ENCODE measurements around the gene IFNW1.

Gene IFNW1

DNA sequence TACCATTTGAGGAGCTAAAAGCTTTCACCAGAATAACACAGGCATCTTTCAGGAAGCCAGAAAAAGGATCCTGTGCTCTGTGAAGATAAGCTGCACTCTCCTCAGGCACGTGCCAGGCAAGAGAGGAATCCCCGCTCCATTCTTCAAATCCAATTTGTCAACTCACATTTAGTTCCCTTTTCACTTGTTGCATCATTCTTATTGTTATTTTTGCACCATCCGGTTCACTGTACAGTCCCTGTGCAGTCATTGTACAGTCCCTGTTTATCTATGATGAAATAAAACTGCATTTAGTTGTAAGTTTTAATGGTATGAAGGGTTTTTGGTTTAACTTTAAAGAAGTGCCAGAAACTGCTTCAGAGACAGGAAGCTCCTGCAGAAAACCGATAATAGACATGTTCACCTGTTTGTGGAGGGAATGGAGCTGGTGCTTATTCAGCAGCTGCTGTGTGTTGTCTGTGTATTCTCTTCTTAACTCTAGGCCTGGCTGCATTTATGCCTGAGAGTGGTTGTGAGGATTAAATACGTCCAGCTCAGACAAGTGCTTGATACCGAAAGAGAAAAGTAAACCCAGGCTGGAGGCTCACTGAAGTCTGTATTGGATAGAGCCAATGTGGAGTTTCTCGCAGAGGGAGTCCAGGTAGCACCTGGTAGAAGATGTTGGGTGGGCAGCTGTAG is 22.4 kb downstream of the IFNW1 start:
- DNase-seq (ENCODE audit: extremely low read depth, insufficient read length): no peak
- TF ChIP-seq, protein P1, sequence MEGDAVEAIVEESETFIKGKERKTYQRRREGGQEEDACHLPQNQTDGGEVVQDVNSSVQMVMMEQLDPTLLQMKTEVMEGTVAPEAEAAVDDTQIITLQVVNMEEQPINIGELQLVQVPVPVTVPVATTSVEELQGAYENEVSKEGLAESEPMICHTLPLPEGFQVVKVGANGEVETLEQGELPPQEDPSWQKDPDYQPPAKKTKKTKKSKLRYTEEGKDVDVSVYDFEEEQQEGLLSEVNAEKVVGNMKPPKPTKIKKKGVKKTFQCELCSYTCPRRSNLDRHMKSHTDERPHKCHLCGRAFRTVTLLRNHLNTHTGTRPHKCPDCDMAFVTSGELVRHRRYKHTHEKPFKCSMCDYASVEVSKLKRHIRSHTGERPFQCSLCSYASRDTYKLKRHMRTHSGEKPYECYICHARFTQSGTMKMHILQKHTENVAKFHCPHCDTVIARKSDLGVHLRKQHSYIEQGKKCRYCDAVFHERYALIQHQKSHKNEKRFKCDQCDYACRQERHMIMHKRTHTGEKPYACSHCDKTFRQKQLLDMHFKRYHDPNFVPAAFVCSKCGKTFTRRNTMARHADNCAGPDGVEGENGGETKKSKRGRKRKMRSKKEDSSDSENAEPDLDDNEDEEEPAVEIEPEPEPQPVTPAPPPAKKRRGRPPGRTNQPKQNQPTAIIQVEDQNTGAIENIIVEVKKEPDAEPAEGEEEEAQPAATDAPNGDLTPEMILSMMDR (IDR thresholded peaks at IDR 0.05; ENCODE audit: insufficient read depth, low read length, poor library complexity, severe bottlenecking): no peak
- no peaks in the 10 kb centered on the region for H3K36me3 ChIP-seq (ENCODE audit: control insufficient read depth, insufficient read depth, low read length)

DNA sequence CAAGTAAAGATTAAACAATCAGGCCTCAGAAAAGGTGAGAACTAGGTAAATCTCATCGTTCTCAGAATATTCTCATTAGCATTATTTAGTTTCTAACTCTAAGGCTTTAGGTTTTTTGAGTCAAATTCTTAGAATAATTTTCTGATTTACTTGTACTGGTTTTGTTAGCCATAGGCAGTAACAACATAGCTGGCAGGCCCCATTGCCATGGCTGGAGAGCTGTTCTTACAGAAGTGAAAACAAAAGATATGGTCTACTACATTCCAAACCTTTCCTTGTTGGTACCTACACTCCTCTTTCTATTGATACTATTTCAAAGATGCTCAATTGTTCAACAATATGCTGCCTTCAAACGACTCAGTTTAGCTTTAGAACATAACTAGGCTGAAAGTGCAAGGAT is 27.3 kb downstream of the IFNW1 start:
- DNase-seq (ENCODE audit: extremely low read depth, insufficient read length): no peak
- TF ChIP-seq, protein P1 (IDR thresholded peaks at IDR 0.05; ENCODE audit: insufficient read depth, low read length, poor library complexity, severe bottlenecking): no peak
- Histone ChIP-seq H3K4me3 (replicated peaks; ENCODE audit: low read depth, low read length) (no peak overlapping the region), H3K36me3 (ENCODE audit: control insufficient read depth, insufficient read depth, low read length) (no peaks in the 10 kb centered on the region), H3K27me3 (replicated peaks; ENCODE audit: control insufficient read depth, insufficient read depth, low read length) (no peaks in the 10 kb centered on the region)

More for the DNA sequence above, 22.4 kb downstream of the IFNW1 start:
- Histone ChIP-seq H3K4me3 (replicated peaks; ENCODE audit: low read depth, low read length) (no peak overlapping the region), H3K27me3 (replicated peaks; ENCODE audit: control insufficient read depth, insufficient read depth, low read length) (no peaks in the 10 kb centered on the region)

DNA sequence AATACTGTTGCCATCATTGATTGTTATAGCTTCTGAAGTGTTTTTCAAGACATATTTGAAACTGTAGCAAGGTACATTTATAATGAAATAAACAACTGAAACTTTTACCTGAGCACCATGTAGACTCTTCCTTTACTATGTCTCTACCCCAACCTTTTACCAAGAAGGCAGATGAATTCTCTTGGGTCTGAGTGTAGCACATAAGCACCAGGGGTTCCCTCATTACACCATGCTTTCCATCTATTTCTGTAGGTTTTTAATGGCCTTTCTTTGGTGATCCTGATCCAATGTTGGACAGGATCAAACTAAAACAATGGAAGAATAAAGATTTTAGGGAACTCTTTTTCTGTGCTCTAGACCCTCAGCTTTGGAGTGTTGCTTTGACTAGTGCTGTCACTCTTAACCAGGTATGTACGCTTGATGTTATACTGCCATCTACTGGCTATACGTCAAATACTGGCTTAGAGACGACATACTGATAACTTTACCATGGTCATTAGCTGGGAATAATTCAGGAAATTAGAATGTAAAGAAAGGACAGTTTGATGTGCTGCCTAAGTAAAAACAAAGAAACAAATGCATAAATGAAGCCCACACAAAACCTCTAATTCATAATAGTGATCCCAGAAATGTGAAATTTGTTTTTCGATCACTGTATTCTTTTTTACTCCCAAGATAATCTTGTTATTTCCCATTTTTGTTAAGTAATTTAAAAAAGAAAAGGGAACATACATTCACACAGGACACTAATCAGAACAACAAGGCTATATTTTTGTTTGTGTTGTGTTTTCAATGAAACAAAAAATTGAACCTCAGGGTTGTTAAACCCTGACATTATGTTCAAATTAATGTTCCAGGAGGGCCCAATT is 30.7 kb downstream of the IFNW1 start:
- TF ChIP-seq, protein P1 (IDR thresholded peaks at IDR 0.05; ENCODE audit: insufficient read depth, low read length, poor library complexity, severe bottlenecking): peak; percentile 73
- no peaks in the 10 kb centered on the region for H3K36me3 ChIP-seq (ENCODE audit: control insufficient read depth, insufficient read depth, low read length)
- DNase-seq (ENCODE audit: extremely low read depth, insufficient read length): peak; percentile 38
- H3K27me3 ChIP-seq (replicated peaks; ENCODE audit: control insufficient read depth, insufficient read depth, low read length): no peaks in the 10 kb centered on the region
- H3K4me3 ChIP-seq (replicated peaks; ENCODE audit: low read depth, low read length): no peak overlapping the region

DNA sequence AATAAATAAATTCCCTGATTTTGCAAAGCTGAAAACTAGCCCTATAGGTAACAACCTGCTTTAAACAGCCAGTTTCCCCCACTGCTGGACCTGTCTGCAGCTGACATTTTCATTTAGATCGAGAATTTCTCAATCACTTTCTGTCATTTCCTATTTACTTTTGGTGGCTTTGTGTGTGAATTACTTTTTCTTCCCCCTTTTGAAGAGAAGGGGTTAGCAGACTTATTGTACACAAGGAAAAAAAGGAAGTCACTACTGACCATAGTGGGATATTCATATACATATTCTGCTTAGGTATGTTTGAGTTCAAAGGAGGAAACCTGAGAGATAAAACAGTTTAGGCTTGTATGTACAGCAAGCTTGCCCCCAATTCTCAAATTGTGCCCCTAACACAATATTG is 36.8 kb downstream of the IFNW1 start:
- Histone ChIP-seq H3K27me3 (replicated peaks; ENCODE audit: control insufficient read depth, insufficient read depth, low read length) (no peaks in the 10 kb centered on the region), H3K36me3 (ENCODE audit: control insufficient read depth, insufficient read depth, low read length) (no peaks in the 10 kb centered on the region), H3K4me3 (replicated peaks; ENCODE audit: low read depth, low read length) (no peak overlapping the region)
- no peak for DNase-seq (ENCODE audit: extremely low read depth, insufficient read length)
- TF ChIP-seq, protein P1 (IDR thresholded peaks at IDR 0.05; ENCODE audit: insufficient read depth, low read length, poor library complexity, severe bottlenecking): no peak

DNA sequence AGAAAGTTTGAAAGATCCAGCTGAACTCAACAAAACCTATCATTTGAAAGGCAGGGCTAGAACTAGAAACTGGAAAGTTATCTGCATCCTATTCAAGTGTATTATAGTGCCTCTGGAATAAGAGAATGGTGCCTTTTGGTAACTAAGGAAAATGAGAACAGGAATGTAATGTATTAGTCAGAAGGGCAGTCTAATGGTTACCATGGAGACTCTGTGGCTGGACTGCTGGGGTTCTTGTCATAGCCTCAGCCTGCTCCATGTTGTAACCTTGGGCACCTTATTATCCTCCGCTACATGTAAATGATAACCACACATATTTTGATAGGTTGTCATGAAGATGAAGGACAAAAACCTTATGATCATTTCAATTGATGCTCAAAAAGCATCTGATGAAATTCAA is 39.3 kb downstream of the IFNW1 start:
- TF ChIP-seq, protein P1 (IDR thresholded peaks at IDR 0.05; ENCODE audit: insufficient read depth, low read length, poor library complexity, severe bottlenecking): no peak
- Histone ChIP-seq H3K4me3 (replicated peaks; ENCODE audit: low read depth, low read length) (no peak overlapping the region), H3K27me3 (replicated peaks; ENCODE audit: control insufficient read depth, insufficient read depth, low read length) (no peaks in the 10 kb centered on the region), H3K36me3 (ENCODE audit: control insufficient read depth, insufficient read depth, low read length) (no peaks in the 10 kb centered on the region)
- DNase-seq (ENCODE audit: extremely low read depth, insufficient read length): no peak

Measured in GM06990 (cell line).